Activated naive CD8-positive, alpha-beta T cell treated with anti-CD3 and anti-CD28 coated beads, Interleukin-2, amount 10 ng/mL, durations not matched to agents 7 days and 5 days (primary cell): Measurements from ENCODE around the gene ARL15. TPM values are rescaled to one million over a fixed set of nuclear protein-coding genes. Genes with fewer than 3 reads are reported as not detected.

Source experiments
- ATAC-seq: fragments of 150-1000 bp; cut with Tn5 transposase; one replicate; pipeline ENCODE4 v1.10.0; 2021; ENCODE audit warnings: low read depth, moderate library complexity
- POLR2A ChIA-PET: fragments of 350-600 bp; sonication (Branson Sonifier 250); formaldehyde crosslinking; loops from one replicate; lab custom pipeline; 2021; ENCODE audit warnings: antibody characterized with exemption; lab: Charles Lee
- DNase-seq: peaks from one replicate; pipeline ENCODE4 v3.0.0; 2021
- H3K27ac Mint-ChIP-seq: one replicate; pipeline ENCODE4 v1.8.0; 2022; ENCODE audit warnings: mild to moderate bottlenecking, mixed read lengths
- H3K27me3 Mint-ChIP-seq: one replicate; pipeline ENCODE4 v1.8.0; 2022; ENCODE audit warnings: mild to moderate bottlenecking, moderate library complexity, mixed read lengths
- H3K36me3 Mint-ChIP-seq: one replicate; pipeline ENCODE4 v1.8.0; 2021; ENCODE audit warnings: mild to moderate bottlenecking, mixed read lengths
- H3K4me1 Mint-ChIP-seq: one replicate; pipeline ENCODE4 v1.8.0; 2021; ENCODE audit warnings: mixed read lengths
- H3K4me3 Mint-ChIP-seq: one replicate; pipeline ENCODE4 v1.8.0; 2022; ENCODE audit warnings: mild to moderate bottlenecking, moderate library complexity, mixed read lengths
- H3K9me3 Mint-ChIP-seq: one replicate; pipeline ENCODE4 v1.8.0; 2021; ENCODE audit warnings: mixed read lengths
- total RNA-seq, 2 experiments: library from RNA; stranded (reverse); gene quantifications; one replicate each; pipeline ENCODE4 v1.2.3, GENCODE V29; 2021

Gene ARL15
- total RNA-seq, 2 experiments from 2014 or later, result 9.8 to 12.2 TPM

DNA sequence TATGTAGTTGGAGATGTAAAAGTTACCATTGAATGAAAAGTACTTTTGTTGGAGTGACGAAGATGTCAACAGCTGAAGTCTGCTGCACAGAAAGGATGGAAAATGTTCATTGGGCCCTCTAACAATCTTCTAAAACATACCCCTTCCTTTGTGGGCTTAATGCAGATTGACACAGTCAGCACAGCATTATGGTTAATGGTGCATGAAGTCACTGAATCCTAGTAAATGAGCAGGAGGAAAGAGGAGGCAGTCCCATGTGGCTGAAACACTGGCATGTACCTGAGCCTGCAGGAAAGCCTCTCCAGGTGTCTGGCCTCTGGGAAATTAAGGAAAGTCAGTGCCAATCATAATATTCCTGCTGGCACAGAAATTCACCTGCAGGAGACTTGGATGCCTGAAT, 153.8 kb downstream of the ARL15 start:
- ATAC-seq, result no peak
- peaks cover 1% of the 10 kb centered on the region for H3K9me3 Mint-ChIP-seq
- H3K27ac Mint-ChIP-seq, result no peak overlapping the region

DNA sequence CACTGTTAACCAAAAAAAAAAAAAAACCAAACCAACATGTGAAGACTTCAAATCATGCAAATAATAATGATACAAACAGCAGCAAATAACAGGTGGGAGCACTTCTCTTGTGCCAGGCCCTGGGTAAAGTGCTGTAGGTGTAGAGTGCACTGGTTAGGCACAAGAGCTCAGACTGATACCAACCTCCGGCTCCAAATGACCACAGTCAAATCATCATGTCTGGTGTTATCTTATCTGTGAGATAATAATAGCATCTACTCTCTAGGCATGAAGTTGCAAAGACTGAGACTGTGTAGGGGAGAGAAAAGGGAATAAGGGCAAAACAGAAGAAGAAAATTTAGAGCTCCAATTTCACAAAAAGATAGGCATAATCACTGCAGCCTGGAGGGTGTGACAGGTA, 159.5 kb downstream of the ARL15 start:
- no peak overlapping the region for H3K27ac Mint-ChIP-seq
- POLR2A ChIA-PET, result no interaction called here
- H3K36me3 Mint-ChIP-seq, result peaks cover 6% of the 10 kb centered on the region
- no peaks in the 10 kb centered on the region for H3K9me3 Mint-ChIP-seq
- no peak for DNase-seq
- H3K27me3 Mint-ChIP-seq, result no peaks in the 10 kb centered on the region
- H3K4me1 Mint-ChIP-seq, result no peaks in the 10 kb centered on the region
- no peak overlapping the region for H3K4me3 Mint-ChIP-seq
- ATAC-seq, result no peak

More for the DNA sequence above, 153.8 kb downstream of the ARL15 start:
- no peak for DNase-seq
- Mint-ChIP-seq H3K27me3 (no peaks in the 10 kb centered on the region), H3K4me1 (no peaks in the 10 kb centered on the region), H3K36me3 (peaks cover 8% of the 10 kb centered on the region), H3K4me3 (no peak overlapping the region)
- POLR2A ChIA-PET, result no interaction called here

GRCh38 chr5:54148858-54149257, 161.5 kb downstream of the ARL15 start:
- POLR2A ChIA-PET, result no interaction called here
- H3K36me3 Mint-ChIP-seq, result peaks cover 9% of the 10 kb centered on the region
- no peak overlapping the region for H3K27ac Mint-ChIP-seq
- no peaks in the 10 kb centered on the region for H3K27me3 Mint-ChIP-seq
- DNase-seq, result no peak
- no peaks in the 10 kb centered on the region for H3K9me3 Mint-ChIP-seq
- H3K4me3 Mint-ChIP-seq, result no peak overlapping the region
- no peaks in the 10 kb centered on the region for H3K4me1 Mint-ChIP-seq
- no peak for ATAC-seq

- peaks cover 9% of the 10 kb centered on the region for H3K36me3 Mint-ChIP-seq
- H3K9me3 Mint-ChIP-seq, result no peaks in the 10 kb centered on the region
- DNase-seq (no peak), ATAC-seq (no peak)
- no peak overlapping the region for H3K4me3 Mint-ChIP-seq
- H3K27ac Mint-ChIP-seq, result no peak overlapping the region
- POLR2A ChIA-PET, result no interaction called here
- H3K27me3 Mint-ChIP-seq, result no peaks in the 10 kb centered on the region
- H3K4me1 Mint-ChIP-seq, result no peaks in the 10 kb centered on the region
Observed at GRCh38 chr5:54148067-54148845, 162.1 kb downstream of the ARL15 start.

- ATAC-seq (no peak), DNase-seq (no peak)
- H3K4me1 Mint-ChIP-seq, result no peaks in the 10 kb centered on the region
- no peak overlapping the region for H3K27ac Mint-ChIP-seq
- peaks cover 6% of the 10 kb centered on the region for H3K36me3 Mint-ChIP-seq
- no peaks in the 10 kb centered on the region for H3K27me3 Mint-ChIP-seq
- POLR2A ChIA-PET, result no interaction called here
- H3K4me3 Mint-ChIP-seq, result no peak overlapping the region
- H3K9me3 Mint-ChIP-seq, result no peaks in the 10 kb centered on the region
Observed at GRCh38 chr5:54146916-54147315, 163.5 kb downstream of the ARL15 start.

DNA sequence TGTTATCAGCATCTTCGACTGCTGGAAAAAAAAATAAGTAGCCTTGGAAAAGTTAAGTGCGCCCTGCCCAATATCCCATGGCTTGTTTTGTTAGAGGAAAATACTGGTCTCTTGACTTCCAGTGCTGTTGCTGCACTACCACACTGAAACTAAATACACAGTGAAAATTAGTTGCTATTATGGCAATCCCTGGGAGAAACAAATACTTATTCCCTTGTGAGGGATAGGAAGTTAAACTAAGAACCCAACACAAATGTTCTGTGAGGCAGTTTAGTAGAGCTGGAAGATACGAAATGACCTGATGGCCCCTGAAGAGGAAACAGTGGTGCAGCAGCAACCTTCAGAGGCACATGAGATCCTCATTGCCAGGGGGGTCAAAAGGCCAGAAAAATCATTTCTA, 164.0 kb downstream of the ARL15 start:
- H3K9me3 Mint-ChIP-seq, result no peaks in the 10 kb centered on the region
- H3K27ac Mint-ChIP-seq, result no peak overlapping the region
- no peak overlapping the region for H3K4me3 Mint-ChIP-seq
- ATAC-seq (no peak), DNase-seq (no peak)
- peaks cover 6% of the 10 kb centered on the region for H3K36me3 Mint-ChIP-seq
- no peaks in the 10 kb centered on the region for H3K27me3 Mint-ChIP-seq
- POLR2A ChIA-PET, result no interaction called here
- no peaks in the 10 kb centered on the region for H3K4me1 Mint-ChIP-seq

DNA sequence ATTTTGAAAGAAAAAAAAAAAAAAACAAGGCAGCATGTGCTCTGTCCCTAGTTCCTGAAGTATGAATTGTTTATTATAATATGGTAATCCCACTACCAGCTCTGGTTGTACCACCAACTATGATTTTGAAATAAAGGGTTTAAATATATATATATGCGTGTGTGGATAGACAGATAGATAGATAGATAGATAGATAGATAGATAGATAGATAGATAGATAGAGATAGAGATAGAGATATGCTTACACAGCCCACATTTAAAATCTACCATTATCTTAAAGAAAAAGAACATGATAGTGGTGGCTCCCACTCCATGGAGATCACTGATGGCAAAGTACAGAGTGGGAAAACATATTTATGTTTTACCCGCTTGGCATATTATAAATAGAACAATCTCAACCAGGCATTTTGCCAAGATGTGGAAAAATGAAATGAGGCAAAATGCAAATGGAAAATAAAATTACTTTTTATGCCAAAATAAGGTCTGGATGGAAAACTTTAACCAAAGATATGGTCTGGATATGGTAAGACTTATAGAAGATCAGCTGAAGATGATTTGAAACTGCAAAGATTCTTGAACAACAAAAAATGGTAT, 170.0 kb downstream of the ARL15 start:
- POLR2A ChIA-PET, result no interaction called here
- DNase-seq (no peak), ATAC-seq (no peak)
- no peaks in the 10 kb centered on the region for H3K9me3 Mint-ChIP-seq
- H3K4me3 Mint-ChIP-seq, result no peak overlapping the region
- H3K27ac Mint-ChIP-seq, result no peak overlapping the region
- H3K36me3 Mint-ChIP-seq, result peaks cover 1% of the 10 kb centered on the region
- no peaks in the 10 kb centered on the region for H3K4me1 Mint-ChIP-seq
- no peaks in the 10 kb centered on the region for H3K27me3 Mint-ChIP-seq

GRCh38 chr5:54136516-54137440, 173.6 kb downstream of the ARL15 start:
- no peak for DNase-seq
- Mint-ChIP-seq H3K27ac (no peak overlapping the region), H3K27me3 (no peaks in the 10 kb centered on the region), H3K4me3 (no peak overlapping the region), H3K9me3 (no peaks in the 10 kb centered on the region), H3K4me1 (no peaks in the 10 kb centered on the region), H3K36me3 (peaks cover 1% of the 10 kb centered on the region)
- POLR2A ChIA-PET, result no interaction called here
- ATAC-seq, result no peak

DNA sequence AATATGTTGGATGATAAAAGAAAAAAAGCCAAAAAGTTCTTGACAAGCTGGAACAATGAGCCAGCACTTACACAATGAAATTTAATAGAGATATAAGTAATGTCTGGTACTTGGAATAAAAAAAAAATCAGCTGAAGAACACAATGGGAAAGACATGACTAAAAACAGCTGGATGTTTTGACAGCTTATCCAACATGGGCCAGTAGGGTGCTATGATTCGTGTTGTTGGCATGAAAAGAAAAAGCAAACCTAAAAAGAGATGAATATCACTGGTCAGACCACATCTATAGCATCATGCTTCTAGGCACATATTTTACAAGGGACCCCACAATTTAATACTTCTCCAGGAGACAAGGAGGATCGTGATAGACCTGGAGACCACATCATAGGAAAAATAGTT, 175.3 kb downstream of the ARL15 start:
- DNase-seq (no peak), ATAC-seq (no peak)
- H3K4me1 Mint-ChIP-seq, result no peaks in the 10 kb centered on the region
- no peaks in the 10 kb centered on the region for H3K27me3 Mint-ChIP-seq
- H3K4me3 Mint-ChIP-seq, result no peak overlapping the region
- POLR2A ChIA-PET, result no interaction called here
- H3K9me3 Mint-ChIP-seq, result no peaks in the 10 kb centered on the region
- no peak overlapping the region for H3K27ac Mint-ChIP-seq
- peaks cover 1% of the 10 kb centered on the region for H3K36me3 Mint-ChIP-seq

GRCh38 chr5:54133917-54134316, 176.5 kb downstream of the ARL15 start:
- no peaks in the 10 kb centered on the region for H3K27me3 Mint-ChIP-seq
- H3K4me1 Mint-ChIP-seq, result no peaks in the 10 kb centered on the region
- DNase-seq (no peak), ATAC-seq (no peak)
- peaks cover 1% of the 10 kb centered on the region for H3K36me3 Mint-ChIP-seq
- H3K9me3 Mint-ChIP-seq, result peaks cover 1% of the 10 kb centered on the region
- no peak overlapping the region for H3K4me3 Mint-ChIP-seq
- POLR2A ChIA-PET, result no interaction called here
- no peak overlapping the region for H3K27ac Mint-ChIP-seq

- POLR2A ChIA-PET, result no interaction called here
- Mint-ChIP-seq H3K36me3 (no peaks in the 10 kb centered on the region), H3K27ac (no peak overlapping the region), H3K9me3 (peaks cover 6% of the 10 kb centered on the region), H3K4me1 (no peaks in the 10 kb centered on the region), H3K4me3 (no peak overlapping the region), H3K27me3 (no peaks in the 10 kb centered on the region)
- DNase-seq, result no peak
- ATAC-seq, result no peak
Observed at GRCh38 chr5:54120473-54120872, 189.9 kb downstream of the ARL15 start.

DNA sequence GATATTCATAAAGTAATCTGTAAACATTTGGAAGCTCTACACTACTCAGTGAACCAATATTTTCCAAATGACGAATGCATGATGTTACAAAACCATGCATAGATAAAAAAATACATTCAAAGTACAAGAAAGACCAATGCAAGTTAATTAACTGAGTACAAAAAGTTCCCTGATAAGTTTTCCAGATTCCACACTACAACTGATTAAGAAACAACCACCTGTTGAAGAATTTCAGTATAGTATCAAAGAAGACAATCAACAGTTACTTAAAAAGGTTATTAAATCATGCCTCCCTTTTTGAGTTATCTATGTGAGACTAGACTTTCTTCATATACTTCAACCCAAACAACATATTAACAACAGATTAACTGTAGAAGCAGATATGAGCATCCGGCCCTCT, 192.4 kb downstream of the ARL15 start:
- H3K36me3 Mint-ChIP-seq, result no peaks in the 10 kb centered on the region
- no peaks in the 10 kb centered on the region for H3K4me1 Mint-ChIP-seq
- POLR2A ChIA-PET, result no interaction called here
- H3K9me3 Mint-ChIP-seq, result peaks cover 4% of the 10 kb centered on the region
- DNase-seq (no peak), ATAC-seq (no peak)
- H3K4me3 Mint-ChIP-seq, result no peak overlapping the region
- no peaks in the 10 kb centered on the region for H3K27me3 Mint-ChIP-seq
- no peak overlapping the region for H3K27ac Mint-ChIP-seq

GRCh38 chr5:54115735-54116403, 194.5 kb downstream of the ARL15 start:
- no peak for DNase-seq
- no peaks in the 10 kb centered on the region for H3K36me3 Mint-ChIP-seq
- H3K27ac Mint-ChIP-seq, result no peak overlapping the region
- H3K9me3 Mint-ChIP-seq, result peaks cover 2% of the 10 kb centered on the region
- no peaks in the 10 kb centered on the region for H3K27me3 Mint-ChIP-seq
- H3K4me3 Mint-ChIP-seq, result no peak overlapping the region
- no peaks in the 10 kb centered on the region for H3K4me1 Mint-ChIP-seq
- POLR2A ChIA-PET, result no interaction called here
- no peak for ATAC-seq
